GM19023 (cell line): ENCODE data around the gene RIMBP2.

Source experiments
- ATAC-seq: cut with Tn5 transposase; IDR thresholded peaks from one replicate; pipeline ENCODE4 v1.9.1; 2021; ENCODE audit warnings: mild to moderate bottlenecking, moderate library complexity; ENCODE audit not compliant: unreplicated experiment

Gene RIMBP2

DNA sequence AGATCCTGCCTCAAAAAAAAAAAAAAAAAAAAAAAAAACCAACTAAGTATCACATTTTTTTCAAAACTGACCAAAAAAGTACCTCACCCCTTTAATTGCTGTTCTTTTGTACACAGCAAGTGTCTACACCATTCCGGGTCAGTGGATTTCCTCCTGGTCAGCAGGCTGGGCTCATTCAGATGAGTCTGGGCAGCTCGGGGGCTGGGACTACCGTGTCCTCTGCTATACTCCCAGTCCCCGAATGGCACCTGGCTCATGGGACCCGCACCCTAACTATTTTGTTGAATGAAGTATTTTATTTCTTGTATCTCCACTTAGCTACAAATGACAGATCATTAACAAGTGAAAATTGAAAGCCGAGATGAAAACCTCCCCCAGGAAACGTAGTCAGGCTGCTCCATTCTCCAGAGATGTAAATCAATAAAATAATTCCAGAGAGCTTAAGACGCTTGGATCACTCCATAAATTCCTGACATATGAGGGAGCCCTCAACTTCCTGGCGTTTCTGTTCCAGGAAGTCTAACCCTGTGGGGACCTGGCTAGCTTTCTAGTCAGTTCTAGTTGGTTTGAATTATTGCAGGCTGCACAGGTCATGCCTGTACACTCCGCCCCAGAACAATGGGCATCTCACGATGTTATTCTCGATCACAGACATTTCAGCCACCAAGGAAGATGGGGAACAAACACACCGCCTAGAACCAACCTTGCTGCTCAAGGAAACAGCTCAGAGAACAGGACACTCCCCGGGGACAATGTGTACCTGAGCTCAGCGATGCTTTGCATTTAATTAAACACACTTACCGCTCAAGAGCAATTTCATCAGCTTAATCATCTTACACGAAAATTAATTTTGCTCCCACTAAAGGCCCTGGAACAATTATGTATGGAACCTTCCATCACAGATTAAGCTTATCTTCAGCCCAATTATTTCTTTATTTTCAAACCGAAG lies 76.3 kb downstream of the RIMBP2 start:
- ATAC-seq = no peak

- no peak for ATAC-seq
Observed at GRCh38 chr12:130636370-130636769, 79.7 kb downstream of the RIMBP2 start.

DNA sequence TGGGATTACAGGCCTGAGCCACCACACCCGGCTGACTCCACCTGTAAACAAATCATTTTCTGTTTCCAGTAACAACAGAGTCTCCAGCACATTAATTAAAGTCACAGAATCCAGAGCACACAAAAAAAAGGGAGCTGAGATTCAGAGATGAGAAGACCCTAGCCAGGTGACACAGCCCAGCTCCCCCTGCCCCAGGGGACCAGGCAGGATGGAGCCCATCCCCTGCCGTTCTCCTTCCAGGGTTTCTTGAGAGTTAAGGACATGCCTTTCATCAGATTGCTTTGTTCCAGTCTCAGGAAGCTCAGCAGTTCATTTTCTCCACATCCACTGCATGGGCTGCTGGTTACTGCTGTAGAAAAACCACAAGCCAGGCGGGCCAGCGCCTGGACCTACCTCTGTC lies 81.2 kb downstream of the RIMBP2 start:
- ATAC-seq = no peak

DNA sequence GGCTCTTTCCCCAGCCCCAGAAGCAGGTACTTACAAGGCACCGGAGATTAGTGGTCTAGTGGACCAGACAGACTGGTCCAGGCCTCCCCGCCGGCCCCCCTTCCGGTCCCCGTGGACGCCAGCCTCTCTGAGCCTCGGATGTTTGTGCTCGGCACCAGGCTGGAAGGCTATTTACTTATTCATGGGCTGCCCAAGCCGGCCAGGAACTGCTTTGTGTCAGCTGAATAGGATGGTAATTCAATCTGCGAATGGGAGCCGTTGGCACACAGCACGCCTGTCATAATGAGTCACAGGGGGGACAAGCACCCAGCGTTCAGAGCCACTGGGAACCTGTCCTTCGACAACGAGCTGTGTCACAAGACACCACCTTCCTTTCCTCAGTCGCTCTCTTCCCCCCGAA lies 82.3 kb downstream of the RIMBP2 start:
- ATAC-seq = no peak

GRCh38 chr12:130632642-130633041 lies 83.5 kb downstream of the RIMBP2 start:
- ATAC-seq = no peak

GRCh38 chr12:130628304-130628703 lies 87.8 kb downstream of the RIMBP2 start:
- no peak for ATAC-seq

- no peak for ATAC-seq
Observed at GRCh38 chr12:130627175-130627574, 88.9 kb downstream of the RIMBP2 start.

DNA sequence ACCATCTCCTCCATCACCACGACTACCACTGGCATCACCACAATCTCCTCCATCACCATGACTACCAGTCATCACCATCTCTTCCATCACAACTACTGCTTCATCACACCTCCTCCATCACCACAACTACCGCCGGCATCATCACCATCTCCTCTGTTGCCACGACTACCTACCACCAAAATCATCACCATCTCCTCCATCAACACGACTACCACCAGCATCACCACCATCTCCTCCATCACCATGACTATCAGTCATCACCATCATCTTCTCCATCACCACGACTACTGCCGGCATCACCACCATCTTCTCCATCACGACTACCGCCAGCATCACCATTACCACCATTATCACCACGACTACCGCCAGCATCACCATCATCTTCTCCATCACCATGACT lies 89.5 kb downstream of the RIMBP2 start:
- ATAC-seq = no peak

DNA sequence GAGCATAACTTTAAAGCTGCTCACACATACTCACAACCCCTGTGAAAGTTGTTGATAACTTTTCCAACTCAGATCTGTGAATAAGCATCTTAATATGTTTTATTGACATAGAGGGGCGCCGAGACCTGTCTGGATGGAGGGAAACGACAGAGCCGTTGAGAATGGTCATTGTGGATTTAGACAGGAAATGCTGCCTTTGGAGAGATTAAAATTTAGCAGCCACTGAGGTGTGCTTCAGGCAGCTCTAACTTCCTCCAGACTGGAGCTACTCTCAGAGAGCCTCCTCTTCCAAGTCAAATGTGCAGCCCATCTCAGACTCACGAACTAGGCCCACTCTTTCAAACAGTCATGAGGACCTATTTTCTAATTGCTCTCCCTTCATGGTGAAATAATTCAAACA lies 90.9 kb downstream of the RIMBP2 start:
- no peak for ATAC-seq

GRCh38 chr12:130622803-130623202 lies 93.3 kb downstream of the RIMBP2 start:
- ATAC-seq = no peak

DNA sequence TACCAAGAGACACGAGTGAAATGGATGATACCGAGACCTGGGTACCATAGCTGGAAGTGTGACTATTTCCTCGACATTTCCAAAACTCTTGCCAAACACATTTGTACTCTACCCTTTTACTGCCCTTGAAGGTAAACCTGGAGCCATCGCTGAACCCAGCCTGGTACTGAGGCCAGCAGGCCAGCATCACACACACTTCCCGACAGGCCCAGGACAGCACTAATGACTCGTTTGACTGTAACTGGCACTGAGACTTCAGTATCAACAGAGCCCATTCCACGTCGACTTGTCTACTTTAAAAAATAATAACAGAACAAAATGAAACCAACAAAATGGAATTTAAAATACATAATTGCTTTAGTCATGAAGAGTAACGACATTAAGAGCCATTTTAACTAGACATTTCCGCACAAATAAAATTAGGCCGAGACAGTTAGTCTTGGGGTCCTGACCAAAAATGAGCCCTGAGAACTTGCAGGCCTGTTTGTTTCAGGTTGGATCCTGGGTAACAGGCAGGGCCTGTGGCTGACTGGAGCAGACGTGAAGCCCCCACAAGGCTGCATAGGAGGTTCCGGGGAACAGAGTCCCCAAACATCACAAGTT lies 94.3 kb downstream of the RIMBP2 start:
- ATAC-seq = no peak

GRCh38 chr12:130620756-130621155 lies 95.3 kb downstream of the RIMBP2 start:
- ATAC-seq = no peak

DNA sequence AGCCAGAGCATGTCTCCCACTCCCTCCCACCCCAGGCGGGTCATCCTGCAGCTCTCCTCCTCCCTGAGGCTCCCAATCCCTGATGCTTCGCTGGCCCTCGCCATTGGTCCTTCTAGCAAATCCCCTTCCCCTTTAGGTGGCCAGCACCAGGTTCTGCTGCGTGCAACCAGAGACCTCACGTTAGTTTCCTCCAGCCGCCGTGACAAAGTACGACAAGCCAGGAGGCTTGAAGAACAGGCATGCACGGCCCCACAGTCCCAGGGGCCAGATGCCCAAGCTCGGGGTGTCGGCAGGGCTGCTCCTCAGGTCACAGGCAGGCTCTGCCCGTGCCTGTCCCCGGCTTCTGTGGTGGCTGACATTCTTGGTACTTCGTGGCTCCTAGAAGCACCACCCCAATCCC lies 95.8 kb downstream of the RIMBP2 start:
- ATAC-seq = no peak

DNA sequence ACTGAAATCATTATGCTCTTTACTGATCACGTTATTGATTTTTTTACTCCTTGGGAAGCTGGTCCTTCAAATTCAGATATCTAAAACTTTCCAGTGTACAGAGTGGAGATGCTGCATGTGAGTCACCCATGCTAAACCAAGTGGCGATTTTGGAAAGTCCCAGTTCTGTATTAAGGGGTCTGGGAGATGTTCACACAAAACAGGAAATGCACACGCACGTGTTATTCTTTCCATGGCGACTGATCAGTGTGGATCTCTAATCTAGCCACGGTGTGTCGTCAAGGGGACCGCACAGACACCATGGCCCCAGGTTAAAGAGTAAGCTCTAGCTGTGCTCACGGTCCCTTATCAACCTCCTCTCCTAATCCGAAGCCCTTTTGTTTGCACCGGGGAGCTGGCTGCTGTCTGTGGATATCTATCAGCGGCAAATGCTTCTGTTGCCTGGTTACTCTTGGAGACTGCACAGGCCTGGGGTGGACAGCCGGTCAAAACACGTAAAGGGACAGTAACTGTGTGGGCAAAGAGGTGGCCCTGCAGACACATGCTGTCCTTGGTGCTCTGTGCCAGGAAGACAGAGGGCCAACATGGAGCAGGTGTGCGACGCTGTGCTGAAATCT lies 96.6 kb downstream of the RIMBP2 start:
- no peak for ATAC-seq

DNA sequence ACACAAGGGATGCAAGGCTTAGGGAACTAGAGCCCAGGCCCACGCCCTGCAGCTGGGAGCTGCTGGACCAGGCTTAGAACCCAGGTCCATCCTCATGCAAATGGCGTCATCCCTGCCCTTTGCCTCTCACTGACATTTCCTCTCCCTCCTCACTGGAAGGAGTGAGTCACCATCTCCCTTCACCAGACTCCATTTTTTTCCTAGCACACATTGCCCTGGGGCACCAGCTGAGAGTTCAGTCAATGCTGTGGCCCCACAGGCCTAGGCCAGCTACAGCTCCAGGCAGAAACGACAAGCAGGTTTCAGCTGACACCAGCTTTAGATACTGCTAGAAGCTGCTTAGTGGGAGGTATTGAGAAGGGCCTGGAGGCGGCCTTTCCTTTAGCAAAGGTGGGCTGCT lies 98.9 kb downstream of the RIMBP2 start:
- no peak for ATAC-seq

DNA sequence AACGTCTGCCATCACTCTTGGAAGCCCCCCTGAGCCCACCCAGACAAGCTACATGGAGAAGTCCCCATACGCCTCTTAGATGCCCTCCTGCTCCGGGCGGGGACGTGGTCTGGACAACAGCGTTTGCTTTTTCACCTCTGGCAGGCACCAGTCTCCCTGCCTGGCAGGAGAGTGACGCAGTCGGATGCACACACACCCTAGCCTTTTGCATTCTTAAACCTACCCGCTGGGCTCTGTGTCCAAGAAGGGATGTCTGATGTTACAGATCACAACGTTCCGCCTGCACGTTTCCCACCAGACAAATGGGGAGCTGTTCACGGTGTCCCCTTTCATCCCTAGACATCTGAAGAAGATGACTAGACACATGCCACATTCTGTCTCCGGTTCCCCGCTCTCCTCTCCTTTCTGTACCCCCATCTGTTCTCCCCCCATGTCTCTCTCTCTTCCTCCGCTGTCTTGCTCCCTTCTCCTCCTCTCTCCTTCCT lies 100.2 kb downstream of the RIMBP2 start:
- no peak for ATAC-seq

- no peak for ATAC-seq
Observed at GRCh38 chr12:130614530-130614905, 101.6 kb downstream of the RIMBP2 start.

DNA sequence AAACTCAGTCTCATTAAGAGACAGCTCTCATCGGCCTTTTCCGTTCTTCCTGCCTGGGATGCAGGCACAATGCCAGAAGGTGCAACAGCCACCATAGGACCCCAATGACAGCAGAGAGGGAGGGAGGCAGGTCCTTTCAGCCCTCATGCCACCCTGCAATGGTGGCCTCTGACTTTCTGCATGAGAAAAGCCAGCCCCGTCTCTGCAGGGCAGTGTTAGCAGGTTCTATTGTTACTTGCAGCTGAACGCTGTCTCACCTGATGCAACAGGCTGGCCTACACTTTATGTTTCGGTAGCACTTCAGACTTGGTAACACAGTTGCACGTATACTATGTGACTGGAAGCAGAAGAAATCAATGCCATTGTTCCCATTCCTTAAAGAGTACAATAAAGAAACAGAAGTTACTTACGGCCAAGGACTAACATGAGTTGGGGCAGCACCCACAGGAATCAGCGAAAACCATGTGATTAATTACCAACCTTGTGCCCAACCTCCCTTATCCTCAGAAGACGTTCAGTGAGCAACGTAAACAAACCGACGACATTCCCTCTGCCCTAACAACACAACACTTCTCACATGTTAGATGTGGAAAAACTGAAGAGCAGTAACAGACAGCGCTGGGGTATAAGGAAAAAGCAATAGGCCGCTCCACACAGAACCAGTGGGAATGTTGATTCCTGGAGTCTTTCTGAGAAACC lies 102.1 kb downstream of the RIMBP2 start:
- ATAC-seq = no peak

DNA sequence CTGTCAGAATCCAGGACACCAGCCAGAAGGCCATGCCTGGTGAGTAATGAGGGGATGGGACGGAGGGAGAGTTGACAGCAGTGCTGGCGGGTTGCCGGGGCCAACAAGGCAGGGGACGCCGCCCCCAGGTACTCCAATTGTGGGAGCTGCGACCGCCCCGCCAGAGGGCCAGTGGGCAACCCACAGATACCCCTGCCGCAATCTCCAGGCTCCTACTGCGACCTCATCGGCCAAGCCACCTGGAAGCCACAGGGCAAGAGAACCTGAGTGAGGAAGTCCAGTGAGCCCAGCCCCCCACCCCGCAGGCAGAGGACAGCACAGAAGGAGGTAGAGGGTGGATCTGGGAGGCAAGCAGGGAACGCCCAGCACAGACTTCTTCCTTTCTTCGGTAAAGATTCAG lies 103.0 kb downstream of the RIMBP2 start:
- ATAC-seq = no peak

GRCh38 chr12:130611026-130611905 lies 104.8 kb downstream of the RIMBP2 start:
- no peak for ATAC-seq
